C4-2B (cell line): ENCODE results near the gene ACP1.

ENCODE experiments used
- H3K27ac ChIP-seq: fragments of 450-650 bp; 2 replicates; pipeline ENCODE4 v1.5.1; 2017
- CTCF ChIP-seq: fragments of 450-650 bp; conservative IDR thresholded peaks from 2 replicates; pipeline ENCODE4 v1.5.1; 2017; ENCODE audit warnings: mild to moderate bottlenecking
- ZFX ChIP-seq: fragments of 450-650 bp; IDR thresholded peaks from 2 replicates; pipeline ENCODE4 v1.6.1; 2017

The ACP1 gene

GRCh38 chr2:280650-281110 lies 15.9 kb downstream of the ACP1 start:
- TF ChIP-seq ZFX (no peak), CTCF (no peak)
- H3K27ac ChIP-seq, result no peak overlapping the region

GRCh38 chr2:281381-281780 lies 16.6 kb downstream of the ACP1 start:
- TF ChIP-seq ZFX (no peak), CTCF (no peak)
- H3K27ac ChIP-seq, result no peak overlapping the region

GRCh38 chr2:282371-283263 lies 17.9 kb downstream of the ACP1 start:
- H3K27ac ChIP-seq, result no peak overlapping the region
- TF ChIP-seq ZFX, result no peak
- no peak for TF ChIP-seq CTCF

- TF ChIP-seq ZFX (no peak), CTCF (no peak)
Measured at GRCh38 chr2:283996-284794, 19.4 kb downstream of the ACP1 start.

GRCh38 chr2:284896-285492 lies 20.2 kb downstream of the ACP1 start:
- H3K27ac ChIP-seq, result peak overlapping the region; percentile 53
- TF ChIP-seq CTCF (no peak), ZFX (no peak)

More at GRCh38 chr2:283996-284794, 19.4 kb downstream of the ACP1 start:
- peak overlapping the region; percentile 53 for H3K27ac ChIP-seq

- H3K27ac ChIP-seq, result no peak overlapping the region
Measured at GRCh38 chr2:285531-285930, 20.8 kb downstream of the ACP1 start.

More at GRCh38 chr2:285531-285930, 20.8 kb downstream of the ACP1 start:
- TF ChIP-seq CTCF (no peak), ZFX (no peak)
